NOMO-1 treated with dmso at 0.1 percent for 144 hours (cell line): ENCODE data around the gene CFHR5.
"Not testable (repeated sequence)": the region's sequence is repeated elsewhere in the genome, so short reads cannot be mapped to it uniquely, and the experiment has no call there.

ENCODE experiments used
- DNase-seq: peaks from one replicate; lab custom pipeline; 2025; ENCODE audit not compliant: unreplicated experiment; lab: John Stamatoyannopoulos, UW

CFHR5 gene

GRCh38 chr1:197017558-197018146 is 40.3 kb downstream of the CFHR5 start:
- DNase-seq, result no peak

- DNase-seq, result no peak
These were observed 44.4 kb downstream of the CFHR5 start for GRCh38 chr1:197021716-197022115.

- DNase-seq, result no peak
These were observed 47.1 kb downstream of the CFHR5 start for GRCh38 chr1:197024460-197024859.

- DNase-seq, result no peak
These were observed 50.0 kb downstream of the CFHR5 start for GRCh38 chr1:197027359-197027758.

- DNase-seq, result no peak
These were observed 52.4 kb downstream of the CFHR5 start for GRCh38 chr1:197029749-197030148.

GRCh38 chr1:197034631-197035339 is 57.4 kb downstream of the CFHR5 start:
- DNase-seq, result not testable (repeated sequence)

- DNase-seq, result no peak
These were observed 59.5 kb downstream of the CFHR5 start for GRCh38 chr1:197036861-197037260.

GRCh38 chr1:197041486-197042353 is 64.4 kb downstream of the CFHR5 start:
- DNase-seq, result no peak

- no peak for DNase-seq
These were observed 65.5 kb downstream of the CFHR5 start for GRCh38 chr1:197042676-197043341.

GRCh38 chr1:197049100-197049499 is 71.7 kb downstream of the CFHR5 start:
- DNase-seq, result no peak
